ENCODE measurements around the gene CLSTN3. TPM values are rescaled to one million over a fixed set of nuclear protein-coding genes. Genes with fewer than 3 reads are reported as not detected.

The CLSTN3 gene
- total RNA-seq: 10 to 100 TPM; 14.7 to 17.0 TPM
- long read RNA-seq, full-length matches to known transcripts: 3 of 6 reads
- long read RNA-seq, partial matches to known transcripts: 3 of 6 reads
- long read RNA-seq, other reads (novel, unspliced or antisense): 0 of 6 reads

DNA sequence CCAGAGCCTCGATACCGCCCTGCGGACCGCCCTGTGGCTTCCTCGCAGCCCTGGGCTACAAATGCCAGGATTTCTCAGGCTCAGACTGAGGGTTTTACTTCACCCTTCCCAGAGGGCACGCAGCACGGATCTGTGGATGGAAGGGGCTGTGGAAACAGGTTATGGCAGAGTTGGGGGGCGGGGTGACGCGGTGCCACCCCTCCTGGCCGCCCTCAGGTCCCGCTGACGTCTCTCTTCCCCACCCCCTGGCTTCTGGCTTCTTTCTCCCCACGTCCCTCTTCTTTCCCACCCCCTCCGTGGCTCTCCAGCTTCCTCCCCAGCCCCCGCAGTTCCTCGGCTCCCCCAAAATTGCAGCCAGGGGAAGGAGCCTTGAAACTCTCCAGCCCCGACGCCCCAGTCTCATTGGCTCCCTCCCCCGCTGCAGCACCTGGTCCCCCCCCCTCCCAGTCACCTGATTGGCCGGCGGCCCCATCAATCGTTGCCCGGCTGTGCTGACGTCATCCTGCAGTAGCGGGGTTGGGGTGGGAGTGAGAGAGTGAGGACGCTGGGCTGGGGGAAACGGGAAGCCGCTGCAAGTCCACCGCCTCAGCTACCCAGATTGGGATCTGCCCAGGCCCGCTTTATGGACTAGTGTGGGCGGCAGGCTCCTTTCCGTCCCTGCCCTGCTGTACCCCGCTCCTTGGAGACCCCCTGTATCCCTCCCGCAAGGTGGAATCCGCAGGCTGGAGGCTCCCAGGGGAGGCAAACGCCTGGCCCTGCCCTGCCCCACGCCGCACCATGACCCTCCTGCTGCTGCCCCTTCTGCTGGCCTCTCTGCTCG lies at the start of gene CLSTN3:
Gene CLSTN3 (plus strand): TSS at position 500 of the 820 bp plus-strand sequence. CDS start 278 bp downstream, at position 778.
- DNase-seq (peak; percentile 88), ATAC-seq (peak; percentile 86 to 92)
- intact Hi-C loops (cut with DNase I): no loop called here

DNA sequence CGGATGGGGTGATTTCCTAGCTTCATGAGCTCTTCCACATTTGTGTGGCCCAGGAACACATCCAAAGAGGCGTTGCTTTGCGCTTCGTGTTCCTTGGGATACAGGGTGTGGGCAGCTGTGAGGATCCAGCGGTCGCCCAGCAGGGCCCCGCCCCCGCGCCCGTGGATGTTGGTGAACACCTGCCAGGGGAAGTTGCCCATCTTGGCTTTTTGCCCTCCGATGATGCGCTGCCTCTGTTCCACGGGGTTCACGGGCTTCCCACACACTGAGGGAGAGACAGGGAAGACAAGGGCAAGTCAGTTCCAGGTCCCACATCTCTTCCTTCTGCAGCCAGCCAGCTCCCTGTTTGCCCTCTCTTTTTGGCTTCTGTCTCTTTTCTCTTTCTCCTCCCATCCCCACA lies 49.1 kb upstream of the CLSTN3 start:
- ATAC-seq: no peak
- no peak for DNase-seq
- intact Hi-C loops (cut with DNase I): no loop called here

GRCh38 chr12:7083125-7083524 lies 47.0 kb upstream of the CLSTN3 start:
- intact Hi-C loops (cut with DNase I): no loop called here
- ATAC-seq (no peak), DNase-seq (no peak)

DNA sequence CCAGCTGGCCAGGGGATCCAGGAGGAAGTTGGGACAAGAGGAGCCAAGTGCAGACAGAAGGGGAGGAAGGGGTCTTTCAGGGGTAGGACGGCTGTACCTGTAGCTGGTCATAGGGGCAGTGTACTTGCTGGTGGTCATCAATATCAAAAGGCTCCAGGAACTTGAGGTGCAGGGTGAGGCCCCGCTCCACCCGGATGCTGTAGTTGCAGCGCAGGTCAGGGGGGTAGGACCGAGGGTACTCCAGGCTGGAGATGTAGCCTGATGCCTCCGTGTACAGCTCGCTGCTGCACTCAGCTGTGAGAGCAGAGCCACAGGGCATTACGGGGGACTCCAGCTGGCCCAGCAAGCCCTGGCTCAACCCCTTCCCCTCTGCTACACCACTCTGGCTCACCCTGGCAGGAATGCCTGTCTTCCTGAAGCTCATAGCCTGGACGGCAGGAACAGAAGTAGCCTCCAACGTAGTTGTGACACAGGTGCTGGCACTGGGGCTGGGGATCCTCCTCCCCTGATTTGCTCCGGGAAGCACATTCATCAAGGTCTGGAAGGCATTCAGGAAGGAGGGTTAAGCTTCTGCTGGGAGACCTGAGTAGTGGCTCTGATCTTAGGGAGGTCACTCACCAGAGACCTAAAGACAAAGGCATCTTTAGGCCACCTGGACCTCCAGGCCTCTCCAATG lies 40.8 kb upstream of the CLSTN3 start:
- DNase-seq: no peak
- intact Hi-C loops (cut with DNase I): no loop called here
- no peak for ATAC-seq

DNA sequence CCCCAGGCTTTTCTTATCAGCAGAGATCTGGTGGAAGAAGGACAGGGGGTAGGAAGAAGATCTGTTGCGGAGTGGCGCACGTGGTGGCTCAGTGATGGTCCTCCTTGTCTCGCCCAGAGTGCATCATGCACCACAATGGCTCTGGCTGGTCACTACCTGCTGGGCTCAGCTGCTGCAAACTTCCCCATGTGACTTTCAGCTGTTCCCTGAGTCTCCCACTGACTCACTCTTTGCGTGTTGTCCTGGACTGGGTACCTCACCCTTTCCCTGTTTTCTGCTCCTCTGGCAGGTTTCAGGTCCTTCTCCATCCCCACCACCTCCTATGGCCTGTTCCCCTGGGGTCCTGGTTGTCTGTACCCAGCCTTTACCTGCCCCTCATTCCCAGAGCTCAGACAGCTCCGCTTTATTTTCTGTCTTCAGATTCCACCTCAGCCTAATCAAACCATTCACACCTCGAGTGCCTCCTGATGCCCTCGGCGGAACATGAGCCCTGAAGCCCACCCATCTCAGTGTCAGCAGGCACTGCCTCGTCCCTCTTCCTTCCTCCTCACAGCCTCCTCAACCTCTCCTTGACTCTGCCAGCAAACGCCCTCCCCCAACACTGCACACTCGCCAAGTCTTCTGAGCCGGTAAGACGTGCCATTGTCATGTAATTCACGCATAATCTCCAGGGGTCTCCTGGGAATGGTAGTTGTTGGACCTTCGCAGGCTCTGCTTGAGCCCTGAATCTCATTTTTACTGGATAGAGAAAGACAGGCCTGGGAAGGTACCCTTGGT lies 39.8 kb upstream of the CLSTN3 start:
- intact Hi-C loops (cut with DNase I): no loop called here
- DNase-seq (no peak), ATAC-seq (peak in 1 of 2 donors; percentile 8)

- peak in 1 of 2 donors; percentile 5 for ATAC-seq
- DNase-seq: no peak
- intact Hi-C loops (cut with DNase I): no loop called here
These were observed 39.0 kb upstream of the CLSTN3 start for GRCh38 chr12:7091171-7091570.

GRCh38 chr12:7091660-7092228 lies 38.4 kb upstream of the CLSTN3 start:
- DNase-seq: peak; percentile 79
- intact Hi-C loops (cut with DNase I): no loop called here
- ATAC-seq: peak; percentile 58 to 70

- DNase-seq (peak; percentile 83), ATAC-seq (peak; percentile 88 to 89)
- intact Hi-C loops (cut with DNase I): no loop called here
These were observed 37.8 kb upstream of the CLSTN3 start, which contains the start of gene C1R for GRCh38 chr12:7092229-7092985. C1R (minus strand) TSS chr12:7092445; CDS start chr12:7092388, 57 bp downstream.

DNA sequence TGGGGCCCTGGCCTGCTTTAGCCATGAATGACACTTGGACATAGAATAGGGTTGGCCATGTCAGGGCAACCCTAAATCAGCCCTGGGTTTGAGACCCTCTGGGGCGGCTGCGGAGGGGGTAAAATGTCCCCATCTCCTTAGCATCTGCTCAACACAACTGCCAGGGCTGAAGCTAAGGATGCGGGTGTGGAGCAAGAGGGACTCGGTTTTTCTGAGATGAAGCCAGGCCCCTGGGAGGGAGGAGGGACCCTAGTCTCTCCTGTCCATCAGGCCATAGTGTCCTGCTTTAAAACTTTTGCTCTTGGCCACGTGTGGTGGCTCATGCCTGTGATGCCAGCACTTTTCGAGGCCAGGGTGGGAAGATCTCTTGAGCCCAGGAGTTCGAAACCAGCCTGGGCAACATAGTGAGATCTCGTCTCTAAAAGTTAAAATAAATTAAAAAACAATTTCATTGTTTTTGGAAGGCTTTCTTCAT lies 37.1 kb upstream of the CLSTN3 start:
- intact Hi-C loops (cut with DNase I): no loop called here
- no peak for DNase-seq
- ATAC-seq: no peak

- ATAC-seq: no peak
- intact Hi-C loops (cut with DNase I): no loop called here
- no peak for DNase-seq
These were observed 36.7 kb upstream of the CLSTN3 start for GRCh38 chr12:7093486-7093885.

DNA sequence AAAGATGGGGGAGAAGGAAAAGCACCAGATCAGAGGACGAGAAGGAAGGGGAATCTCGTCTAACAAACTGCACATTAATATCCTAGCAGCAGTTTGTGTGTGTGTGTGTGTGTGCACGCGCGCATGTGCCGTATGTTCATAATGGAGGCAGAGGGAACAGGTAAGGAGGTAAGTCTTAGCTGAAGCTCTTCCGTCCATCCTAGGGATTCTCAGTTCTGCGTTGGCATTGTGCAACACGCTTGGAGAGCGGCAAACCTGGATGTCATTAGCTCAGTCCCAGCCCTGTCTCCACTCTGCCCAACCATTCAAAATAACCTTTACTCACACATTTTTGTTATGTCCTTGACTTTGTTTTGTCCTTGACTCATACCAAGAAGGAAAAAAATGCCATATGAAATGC lies 36.3 kb upstream of the CLSTN3 start:
- ATAC-seq (no peak), DNase-seq (no peak)
- intact Hi-C loops (cut with DNase I): no loop called here

DNA sequence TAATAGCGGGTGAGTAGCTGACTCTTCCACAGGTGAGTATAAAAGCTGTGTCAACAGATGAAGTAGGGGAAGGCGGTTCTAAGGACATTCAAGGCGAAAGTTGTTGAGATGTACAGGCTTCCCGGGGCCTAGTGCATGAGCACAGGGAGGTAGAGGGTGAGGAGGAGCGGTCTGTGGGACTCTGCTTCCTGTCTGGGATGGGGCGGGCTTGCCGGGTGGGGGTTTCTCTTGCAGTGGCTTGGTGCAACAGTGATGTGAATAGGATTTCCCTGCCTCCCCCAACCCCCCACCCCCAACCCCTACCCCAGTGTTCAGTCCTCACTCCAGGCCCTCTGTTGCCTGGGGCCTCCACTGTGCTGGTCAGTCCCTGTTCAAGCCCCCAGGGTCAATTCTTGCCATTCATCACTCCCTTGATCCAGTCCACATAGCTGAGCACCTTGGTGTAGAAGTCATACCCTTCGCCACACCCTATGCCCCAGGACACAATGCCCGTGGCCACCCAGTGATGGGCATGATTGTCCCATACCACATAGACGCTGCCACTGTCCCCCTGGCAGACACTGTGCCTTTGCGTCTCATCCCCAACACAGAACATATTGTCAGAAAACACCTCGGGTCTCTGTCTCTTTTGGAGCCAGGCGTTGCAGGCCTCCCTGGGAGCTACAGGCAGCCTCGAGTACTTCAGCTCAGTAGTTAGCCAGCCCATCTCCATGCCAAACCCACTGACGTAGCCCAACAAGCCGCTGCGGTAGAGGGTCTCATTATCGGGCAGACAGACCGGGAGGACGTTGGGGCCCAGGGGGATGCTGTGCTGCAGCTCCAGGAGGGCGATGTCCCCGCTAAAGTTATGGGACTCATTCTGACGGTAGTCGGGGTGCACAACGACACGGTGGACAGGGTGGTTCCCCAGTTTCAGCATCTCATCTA lies 33.9 kb upstream of the CLSTN3 start:
- no peak for ATAC-seq
- intact Hi-C loops (cut with DNase I): no loop called here
- no peak for DNase-seq

- intact Hi-C loops (cut with DNase I): no loop called here
- ATAC-seq: no peak
- DNase-seq: no peak
These were observed 33.2 kb upstream of the CLSTN3 start for GRCh38 chr12:7096979-7097378.

DNA sequence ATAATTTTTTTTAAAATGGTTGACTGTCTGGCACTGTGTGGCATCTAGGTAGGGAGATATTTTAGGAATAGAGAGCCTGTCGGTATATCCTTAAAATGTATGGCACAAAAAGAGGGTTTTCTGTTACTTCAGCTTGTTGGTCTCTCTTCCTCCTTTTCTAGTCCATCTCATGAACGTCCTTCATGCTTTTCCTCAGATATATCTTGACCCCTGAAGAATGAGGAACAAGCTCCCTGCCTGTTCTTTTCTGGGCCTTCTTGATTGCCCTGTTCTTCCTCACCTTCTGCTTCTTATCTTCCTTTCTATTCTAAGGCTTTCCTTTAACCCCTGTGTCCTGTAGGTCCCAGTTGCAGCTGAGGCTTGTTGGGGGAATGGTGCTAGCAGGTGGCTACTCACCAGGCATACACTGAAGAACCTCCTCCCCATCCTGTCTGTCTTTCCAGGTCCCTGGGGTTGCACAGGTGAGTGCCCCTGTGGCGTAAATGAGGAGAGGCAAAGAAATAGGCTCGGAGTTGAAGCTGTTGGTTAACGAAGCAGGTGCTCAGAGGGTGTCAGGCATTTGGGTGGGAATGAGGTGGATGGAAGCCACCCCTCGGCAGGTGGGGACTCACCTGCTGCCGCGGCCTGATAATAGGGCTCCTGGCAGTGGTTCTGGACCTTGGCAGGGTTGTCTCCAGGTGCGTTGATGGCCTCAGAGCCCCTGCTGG lies 30.7 kb upstream of the CLSTN3 start:
- intact Hi-C loops (cut with DNase I): no loop called here
- no peak for ATAC-seq
- no peak for DNase-seq

DNA sequence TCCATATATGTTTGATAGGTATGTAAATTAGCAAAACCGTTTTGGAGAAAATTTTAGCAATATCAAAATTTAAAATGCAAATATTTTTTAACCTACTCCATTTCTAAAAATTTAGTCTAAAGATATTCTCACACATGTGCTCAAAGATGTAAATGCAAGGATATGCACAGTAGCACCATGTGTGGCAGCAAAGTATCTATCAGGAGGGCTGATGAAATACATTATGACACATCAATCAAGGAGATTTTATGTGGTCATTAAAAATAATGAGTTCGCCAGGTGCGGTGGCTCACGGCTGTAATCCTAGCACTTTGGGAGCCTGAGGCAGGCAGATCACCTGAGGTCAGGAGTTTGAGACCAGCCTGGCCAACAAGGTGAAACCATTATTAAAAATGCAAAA lies 29.9 kb upstream of the CLSTN3 start:
- intact Hi-C loops (cut with DNase I): no loop called here
- no peak for DNase-seq
- ATAC-seq: no peak

DNA sequence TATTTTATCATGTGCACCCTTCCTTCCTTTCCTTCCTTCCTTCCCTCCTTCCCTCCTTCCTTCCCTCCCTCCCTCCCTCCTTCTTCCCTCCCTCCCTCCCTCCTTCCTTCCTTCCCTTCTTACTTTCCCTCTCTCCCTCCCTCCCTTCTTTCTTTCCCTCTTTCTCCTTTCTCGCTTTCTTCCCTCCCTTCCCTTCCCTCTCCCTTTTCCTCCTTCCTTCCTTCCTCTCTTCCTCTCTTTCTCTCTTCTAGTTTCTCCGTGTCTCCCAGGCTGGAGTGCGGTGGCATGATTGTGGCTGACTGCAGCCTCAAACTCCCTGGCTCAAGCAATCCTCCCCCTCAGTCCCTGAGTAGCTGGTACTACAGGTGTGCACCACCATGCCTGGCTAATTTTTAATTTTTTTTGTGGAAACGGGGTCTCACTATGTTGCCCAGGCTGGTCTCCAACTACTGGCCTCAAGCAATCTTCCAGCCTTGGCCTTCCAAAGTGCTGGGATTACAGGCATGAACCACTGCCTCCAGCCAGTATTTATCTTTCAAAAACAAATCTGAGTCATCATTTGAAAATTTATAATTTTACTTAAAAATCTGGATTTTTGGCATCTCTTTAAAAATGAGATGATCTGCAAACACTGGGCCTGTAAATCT lies 29.0 kb upstream of the CLSTN3 start:
- no peak for DNase-seq
- intact Hi-C loops (cut with DNase I): no loop called here
- ATAC-seq: peak in 1 of 2 donors; percentile 46
